ENCODE measurements around the gene FAM210B. TPM values are rescaled to one million over a fixed set of nuclear protein-coding genes. Genes with fewer than 3 reads are reported as not detected.
A peak's percentile ranks its signal among the peaks of the same experiment; 100 is the strongest.

Gene FAM210B
- total and polyA plus RNA-seq, 9 of the 15 experiments (the other 6 are each of a cell fraction or from before 2014, with no cell fraction given), result 12.1 to 87.3 (median 47.6) TPM

GRCh38 chr20:56362833-56363413 is 4.1 kb downstream of the FAM210B start (continued):
- TF ChIP-seq L3MBTL2 (IDR thresholded peaks at IDR 0.05) (peak; percentile 95), MGA (IDR thresholded peaks at IDR 0.05) (peak; percentile 83), USF1 (CRISPR knock-in tag; IDR thresholded peaks at IDR 0.05) (peak; percentile 89), ZNF57 (CRISPR knock-in tag; IDR thresholded peaks at IDR 0.05) (no peak), GABPB1 (CRISPR knock-in tag; IDR thresholded peaks at IDR 0.05) (peak; percentile 38; the same call in 1 of the 2 replicates), KLF10 (CRISPR knock-in tag; IDR thresholded peaks at IDR 0.05) (no peak), CREB3 (tag; conservative IDR thresholded peaks at IDR 0.05; ENCODE audit: low read depth) (no peak; the same call in 1 of the 2 replicates), TFAP4 (CRISPR knock-in tag; IDR thresholded peaks at IDR 0.05; ENCODE audit: borderline replicate concordance) (peak; percentile 99), OTX1 (CRISPR knock-in tag; IDR thresholded peaks at IDR 0.05) (no peak), ELK3 (CRISPR knock-in tag; IDR thresholded peaks at IDR 0.05) (no peak), HES1 (IDR thresholded peaks at IDR 0.05; ENCODE audit: low read depth) (peak; percentile 81)
